ENCODE results near the gene GSN. TPM values are rescaled to one million over a fixed set of nuclear protein-coding genes. Genes with fewer than 3 reads are reported as not detected.
A peak's percentile ranks its signal among the peaks of the same experiment; 100 is the strongest.

The GSN gene
- total RNA-seq, 1 donor: 253 TPM

DNA sequence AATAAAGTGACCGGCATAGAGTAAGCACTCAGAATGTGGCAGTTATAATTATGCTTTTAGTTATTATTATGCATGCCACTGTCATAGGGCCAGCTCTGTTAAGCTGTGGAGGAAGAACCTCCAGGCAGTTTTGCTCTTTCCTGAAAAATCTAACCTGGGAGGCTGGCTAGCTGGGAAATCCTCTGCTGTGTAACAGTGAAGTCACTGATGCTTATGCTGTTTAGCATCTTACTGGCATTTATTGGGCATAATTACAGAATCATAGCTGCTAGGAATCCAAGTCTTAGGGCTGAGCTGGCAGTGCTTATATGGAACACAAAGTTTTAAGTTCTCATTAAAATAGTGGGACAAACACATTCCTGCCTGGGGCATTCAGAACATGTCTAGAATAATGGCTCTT lies 5.5 kb upstream of the GSN start:
- no peak for DNase-seq (ENCODE audit: low read depth)
- H3K4me3 ChIP-seq (ENCODE audit: low read depth, low read length): no peak overlapping the region
- TF ChIP-seq, protein P1, sequence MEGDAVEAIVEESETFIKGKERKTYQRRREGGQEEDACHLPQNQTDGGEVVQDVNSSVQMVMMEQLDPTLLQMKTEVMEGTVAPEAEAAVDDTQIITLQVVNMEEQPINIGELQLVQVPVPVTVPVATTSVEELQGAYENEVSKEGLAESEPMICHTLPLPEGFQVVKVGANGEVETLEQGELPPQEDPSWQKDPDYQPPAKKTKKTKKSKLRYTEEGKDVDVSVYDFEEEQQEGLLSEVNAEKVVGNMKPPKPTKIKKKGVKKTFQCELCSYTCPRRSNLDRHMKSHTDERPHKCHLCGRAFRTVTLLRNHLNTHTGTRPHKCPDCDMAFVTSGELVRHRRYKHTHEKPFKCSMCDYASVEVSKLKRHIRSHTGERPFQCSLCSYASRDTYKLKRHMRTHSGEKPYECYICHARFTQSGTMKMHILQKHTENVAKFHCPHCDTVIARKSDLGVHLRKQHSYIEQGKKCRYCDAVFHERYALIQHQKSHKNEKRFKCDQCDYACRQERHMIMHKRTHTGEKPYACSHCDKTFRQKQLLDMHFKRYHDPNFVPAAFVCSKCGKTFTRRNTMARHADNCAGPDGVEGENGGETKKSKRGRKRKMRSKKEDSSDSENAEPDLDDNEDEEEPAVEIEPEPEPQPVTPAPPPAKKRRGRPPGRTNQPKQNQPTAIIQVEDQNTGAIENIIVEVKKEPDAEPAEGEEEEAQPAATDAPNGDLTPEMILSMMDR (IDR thresholded peaks at IDR 0.05; ENCODE audit: insufficient read depth, low read length): no peak

- H3K4me3 ChIP-seq (ENCODE audit: low read depth, low read length): no peak overlapping the region
- TF ChIP-seq, protein P1 (IDR thresholded peaks at IDR 0.05; ENCODE audit: insufficient read depth, low read length): no peak
- DNase-seq (ENCODE audit: low read depth): no peak
Measured at GRCh38 chr9:121262953-121263352, 5.0 kb upstream of the GSN start.

DNA sequence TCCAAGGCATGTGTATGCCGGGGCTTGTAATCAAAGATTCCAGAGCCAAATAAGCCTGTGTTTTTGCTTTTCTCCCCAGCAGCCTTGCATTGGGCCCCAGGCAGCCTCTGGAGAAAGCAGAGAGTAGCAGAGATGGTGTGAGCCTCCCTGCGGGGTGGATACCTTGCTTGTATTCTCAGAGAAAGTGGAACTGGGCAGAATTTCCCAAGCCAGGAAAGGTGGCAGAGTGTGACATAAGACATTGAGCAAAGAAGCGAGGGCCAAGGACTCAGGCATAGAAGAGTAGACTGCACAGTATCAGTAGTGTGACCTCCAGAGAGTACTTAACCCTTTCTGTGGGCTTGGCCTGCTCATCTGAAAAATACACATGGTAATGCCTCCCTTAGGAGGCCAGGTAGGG lies 1.6 kb upstream of the GSN start:
- DNase-seq (ENCODE audit: low read depth): no peak
- TF ChIP-seq, protein P1 (IDR thresholded peaks at IDR 0.05; ENCODE audit: insufficient read depth, low read length): no peak

GRCh38 chr9:121266906-121267650 lies 884 bp upstream of the GSN start:
- TF ChIP-seq, protein P1 (IDR thresholded peaks at IDR 0.05; ENCODE audit: insufficient read depth, low read length): no peak
- no peak overlapping the region for H3K4me3 ChIP-seq (ENCODE audit: low read depth, low read length)
- no peak for DNase-seq (ENCODE audit: low read depth)

More for the DNA sequence above, 1.6 kb upstream of the GSN start:
- no peak overlapping the region for H3K4me3 ChIP-seq (ENCODE audit: low read depth, low read length)

DNA sequence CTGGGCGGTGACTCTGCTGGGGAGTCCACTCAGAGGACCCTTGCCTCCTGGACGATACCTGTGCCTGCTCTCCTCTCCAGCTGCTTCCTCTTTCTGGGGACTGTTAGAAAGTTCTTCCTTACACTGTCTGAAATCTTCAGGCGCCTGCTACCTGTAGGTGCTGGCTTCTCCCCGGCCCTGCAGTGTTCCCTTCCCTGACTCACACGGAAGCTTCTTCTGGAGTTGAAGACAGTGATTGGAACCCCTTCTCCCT lies 562 bp downstream of the GSN start:
- DNase-seq (ENCODE audit: low read depth): no peak
- TF ChIP-seq, protein P1 (IDR thresholded peaks at IDR 0.05; ENCODE audit: insufficient read depth, low read length): no peak
- H3K4me3 ChIP-seq (ENCODE audit: low read depth, low read length): peak overlapping the region; percentile 90

GRCh38 chr9:121268851-121269641 lies 1.1 kb downstream of the GSN start:
- peak overlapping the region; percentile 90 for H3K4me3 ChIP-seq (ENCODE audit: low read depth, low read length)
- peak; percentile 31 for DNase-seq (ENCODE audit: low read depth)

More at GRCh38 chr9:121268851-121269641, 1.1 kb downstream of the GSN start:
- TF ChIP-seq, protein P1 (IDR thresholded peaks at IDR 0.05; ENCODE audit: insufficient read depth, low read length): no peak

Data from fibroblast of the aortic adventitia (primary cell).